OCI-LY1 (cell line): Measurements from ENCODE around the gene GRAMD1B.

Experiments
- CTCF ChIP-seq: fragments of 200-600 bp; sonication (generic), shearing (Covaris generic); IDR thresholded peaks from 2 replicates; pipeline ENCODE4 v1.5.1; 2017; ENCODE audit warnings: mild to moderate bottlenecking, antibody characterized with exemption, low read length, moderate library complexity, mixed read lengths
- EZH2 ChIP-seq: fragments of 200-600 bp; sonication (generic), shearing (Covaris generic); IDR thresholded peaks from 2 replicates; pipeline ENCODE4 v1.8.0; 2017; ENCODE audit warnings: borderline replicate concordance, mixed run types, mild to moderate bottlenecking, antibody characterized with exemption, low read length, moderate library complexity, mixed read lengths

GRCh38 chr11:123392431-123392830, 37.6 kb upstream of the GRAMD1B start:
- TF ChIP-seq CTCF (no peak), EZH2 (no peak)
